Activated CD4-positive, alpha-beta T cell treated with anti-CD3 and anti-CD28 coated beads, Interleukin-2, amount 10 ng/mL, durations not matched to agents 7 days and 5 days (primary cell): ENCODE measurements around the gene GABRG3. TPM values are rescaled to one million over a fixed set of nuclear protein-coding genes. Genes with fewer than 3 reads are reported as not detected.

Source experiments
- CTCF ChIA-PET: fragments of 350-600 bp; sonication (Branson Sonifier 250); formaldehyde crosslinking; loops from one replicate; lab custom pipeline; 2021; ENCODE audit warnings: antibody characterized with exemption; lab: Charles Lee
- POLR2A ChIA-PET: fragments of 350-600 bp; sonication (Branson Sonifier 250); formaldehyde crosslinking; loops from one replicate; lab custom pipeline; 2021; ENCODE audit warnings: antibody characterized with exemption; lab: Charles Lee
- DNase-seq: peaks from one replicate; pipeline ENCODE4 v3.0.0-alpha.2; 2020
- H3K27ac Mint-ChIP-seq: one replicate; pipeline ENCODE4 v1.8.0; 2021; ENCODE audit warnings: mild to moderate bottlenecking, moderate library complexity, mixed read lengths
- H3K27me3 Mint-ChIP-seq: one replicate; pipeline ENCODE4 v1.8.0; 2021; ENCODE audit warnings: mixed read lengths
- H3K36me3 Mint-ChIP-seq: one replicate; pipeline ENCODE4 v1.8.0; 2021; ENCODE audit warnings: low read depth, mixed read lengths
- H3K4me1 Mint-ChIP-seq: one replicate; pipeline ENCODE4 v1.8.0; 2021; ENCODE audit warnings: mixed read lengths
- H3K4me3 Mint-ChIP-seq: one replicate; pipeline ENCODE4 v1.8.0; 2021; ENCODE audit warnings: mild to moderate bottlenecking, moderate library complexity, mixed read lengths
- H3K9me3 Mint-ChIP-seq: one replicate; pipeline ENCODE4 v1.8.0; 2021; ENCODE audit warnings: mixed read lengths
- total RNA-seq, 2 experiments: library from RNA; stranded (reverse); gene quantifications; one replicate each; pipeline ENCODE4 v1.2.3, GENCODE V29; 2021

Gene GABRG3
- total RNA-seq, 2 experiments from 2014 or later, result not detected

DNA sequence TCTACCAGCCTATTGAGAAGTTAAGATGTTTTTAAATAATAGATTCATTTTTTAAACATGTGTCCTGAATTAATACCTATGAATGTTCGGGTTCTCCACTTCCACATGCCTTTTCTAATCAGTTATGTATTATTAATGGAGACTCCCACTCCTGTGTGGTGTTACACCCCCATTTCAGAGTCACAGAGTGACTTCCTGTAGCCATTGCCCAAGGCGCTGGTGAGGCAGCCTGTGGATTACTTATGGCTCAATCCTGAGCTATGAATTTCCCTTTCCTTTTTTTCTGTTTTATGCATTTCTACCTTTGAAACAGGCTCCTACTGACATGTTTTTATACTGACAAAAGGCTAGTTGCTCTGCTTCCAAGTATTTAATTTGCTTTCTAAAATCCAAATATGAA, 162.3 kb downstream of the GABRG3 start:
- ChIA-PET CTCF (no interaction called here), POLR2A (no interaction called here)
- DNase-seq, result no peak
- Mint-ChIP-seq H3K9me3 (peaks cover 15% of the 10 kb centered on the region), H3K4me3 (no peak overlapping the region), H3K27ac (no peak overlapping the region), H3K27me3 (no peaks in the 10 kb centered on the region), H3K36me3 (no peaks in the 10 kb centered on the region), H3K4me1 (no peaks in the 10 kb centered on the region)

DNA sequence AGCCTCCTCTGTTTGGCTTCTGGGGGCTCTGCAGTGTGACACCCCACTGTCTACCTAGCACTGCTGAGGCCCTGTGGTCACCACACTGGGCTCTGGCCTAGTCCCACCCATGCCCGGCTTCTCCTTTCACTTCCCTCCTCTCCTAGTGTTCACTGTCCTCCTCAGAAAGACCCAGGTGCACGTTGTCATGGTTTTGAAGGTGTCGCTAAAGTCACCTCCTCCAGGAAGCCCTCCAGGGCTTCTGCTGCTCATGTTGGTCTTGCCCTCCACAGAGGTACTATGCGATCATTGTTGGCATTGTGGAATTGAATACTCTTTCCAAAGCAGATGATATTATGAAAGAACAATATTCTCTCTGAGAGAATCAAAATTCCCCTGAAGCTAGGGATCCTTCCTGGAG, 163.5 kb downstream of the GABRG3 start:
- Mint-ChIP-seq H3K4me1 (no peaks in the 10 kb centered on the region), H3K36me3 (no peaks in the 10 kb centered on the region), H3K4me3 (no peak overlapping the region), H3K9me3 (peaks cover 17% of the 10 kb centered on the region), H3K27me3 (no peaks in the 10 kb centered on the region), H3K27ac (no peak overlapping the region)
- CTCF ChIA-PET, result no interaction called here
- POLR2A ChIA-PET, result no interaction called here
- no peak for DNase-seq

DNA sequence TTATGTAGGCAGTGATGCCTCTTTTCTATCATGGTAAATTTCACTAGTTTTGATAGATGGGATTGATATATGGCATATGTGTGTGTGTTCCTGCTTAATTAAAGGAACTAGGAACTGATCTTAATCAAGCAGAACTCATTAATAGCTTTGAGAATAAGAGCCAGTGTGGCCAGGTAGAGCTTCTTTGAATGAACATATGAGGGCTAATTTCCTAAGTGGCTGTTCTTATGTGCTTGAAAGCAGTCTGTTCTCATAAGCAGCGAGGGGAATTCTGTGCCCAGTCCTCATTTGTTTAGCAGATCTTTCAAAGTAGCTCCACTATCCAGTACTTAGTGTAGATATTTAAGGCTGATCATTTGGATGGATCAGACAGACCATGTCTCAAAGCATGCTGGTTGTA, 164.2 kb downstream of the GABRG3 start:
- POLR2A ChIA-PET, result no interaction called here
- no peak overlapping the region for H3K27ac Mint-ChIP-seq
- H3K36me3 Mint-ChIP-seq, result no peaks in the 10 kb centered on the region
- no peak for DNase-seq
- H3K4me3 Mint-ChIP-seq, result no peak overlapping the region
- H3K4me1 Mint-ChIP-seq, result no peaks in the 10 kb centered on the region
- CTCF ChIA-PET, result no interaction called here
- H3K27me3 Mint-ChIP-seq, result no peaks in the 10 kb centered on the region
- H3K9me3 Mint-ChIP-seq, result peaks cover 17% of the 10 kb centered on the region

DNA sequence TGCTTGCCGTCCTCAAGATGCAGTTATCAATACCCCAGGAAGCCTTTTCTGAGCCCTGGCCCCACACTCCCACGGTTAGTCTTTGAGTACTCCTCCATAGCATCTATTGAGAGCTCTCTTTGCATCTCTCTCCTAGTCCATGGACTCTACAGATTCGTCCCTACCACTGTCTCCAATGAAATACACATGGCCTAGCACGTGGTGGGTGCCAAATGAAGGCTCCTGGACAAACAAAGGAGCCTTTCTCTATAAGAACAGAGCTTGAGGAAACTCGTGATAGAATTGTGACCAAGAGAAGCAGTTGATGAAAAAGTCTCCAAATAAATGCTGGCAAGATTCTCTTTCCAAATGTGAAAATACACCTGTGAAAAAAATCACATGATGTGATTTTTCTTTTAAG, 166.1 kb downstream of the GABRG3 start:
- H3K4me3 Mint-ChIP-seq, result no peak overlapping the region
- no peak overlapping the region for H3K27ac Mint-ChIP-seq
- H3K4me1 Mint-ChIP-seq, result no peaks in the 10 kb centered on the region
- no peaks in the 10 kb centered on the region for H3K27me3 Mint-ChIP-seq
- POLR2A ChIA-PET, result no interaction called here
- no peak for DNase-seq
- no peaks in the 10 kb centered on the region for H3K36me3 Mint-ChIP-seq
- H3K9me3 Mint-ChIP-seq, result peaks cover 18% of the 10 kb centered on the region
- CTCF ChIA-PET, result no interaction called here

DNA sequence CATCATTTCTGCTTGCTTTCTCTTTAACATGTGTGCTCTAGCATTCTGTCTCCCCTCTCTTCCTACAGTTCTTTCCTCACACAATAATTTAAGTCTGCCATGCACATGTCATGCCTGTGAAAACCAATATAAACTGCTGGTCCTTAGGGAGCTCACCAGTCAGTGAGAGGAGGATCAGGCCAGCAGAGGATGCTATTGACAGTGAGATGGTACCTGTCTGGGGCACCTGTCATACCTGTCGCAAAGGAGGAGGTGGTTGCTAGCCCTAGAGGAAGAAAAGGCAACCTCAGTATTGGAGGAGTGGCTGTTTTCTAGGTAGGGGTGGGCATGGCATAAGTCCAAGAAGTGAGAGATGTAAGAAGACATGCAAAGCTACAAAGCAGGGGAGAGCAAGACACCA, 194.6 kb downstream of the GABRG3 start:
- no peaks in the 10 kb centered on the region for H3K4me1 Mint-ChIP-seq
- H3K36me3 Mint-ChIP-seq, result no peaks in the 10 kb centered on the region
- peaks cover 12% of the 10 kb centered on the region for H3K9me3 Mint-ChIP-seq
- no peak for DNase-seq
- no peak overlapping the region for H3K27ac Mint-ChIP-seq
- ChIA-PET POLR2A (no interaction called here), CTCF (no interaction called here)
- no peaks in the 10 kb centered on the region for H3K27me3 Mint-ChIP-seq
- H3K4me3 Mint-ChIP-seq, result no peak overlapping the region

DNA sequence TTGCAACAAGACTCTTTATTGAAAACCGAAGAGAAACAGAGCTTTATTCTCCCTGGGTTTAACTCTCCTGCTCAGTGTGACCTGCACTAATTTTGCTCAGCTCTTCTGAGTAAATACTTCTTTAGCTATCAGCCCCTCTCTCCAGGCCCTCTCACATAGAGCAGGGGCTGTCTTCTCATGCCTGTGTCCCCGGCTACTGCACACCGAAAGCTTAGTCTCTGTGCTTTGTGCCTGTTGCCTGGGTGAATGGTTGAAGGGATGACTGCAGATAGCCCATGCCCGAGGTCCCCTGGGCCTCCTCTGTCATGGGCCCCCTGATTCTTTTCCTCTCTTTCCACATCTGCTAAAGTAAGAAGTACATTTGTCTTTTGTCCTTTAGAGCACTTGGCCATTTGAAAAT, 195.9 kb downstream of the GABRG3 start:
- POLR2A ChIA-PET, result no interaction called here
- Mint-ChIP-seq H3K9me3 (peaks cover 13% of the 10 kb centered on the region), H3K27me3 (no peaks in the 10 kb centered on the region), H3K4me3 (no peak overlapping the region), H3K27ac (no peak overlapping the region), H3K4me1 (no peaks in the 10 kb centered on the region), H3K36me3 (no peaks in the 10 kb centered on the region)
- DNase-seq, result no peak
- CTCF ChIA-PET, result no interaction called here

DNA sequence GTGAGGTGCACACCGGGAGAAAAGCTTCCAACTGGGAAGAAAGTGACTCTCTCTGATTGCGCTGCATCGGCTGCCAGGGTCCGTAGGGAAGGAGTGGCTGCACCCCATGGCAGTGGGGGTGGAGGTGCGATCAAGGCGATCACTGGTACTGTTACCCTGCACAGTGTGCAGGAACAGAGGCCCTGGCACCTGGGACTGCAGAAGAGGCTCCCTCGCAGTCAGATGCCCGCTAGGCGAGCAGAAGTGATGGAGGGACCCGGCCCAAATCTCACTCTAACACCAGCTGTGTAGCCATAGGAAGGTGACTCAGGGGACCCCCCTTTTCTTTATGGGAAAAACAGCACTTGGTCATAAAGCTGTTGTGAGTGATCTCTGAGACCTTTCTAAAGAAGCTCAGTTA, 196.8 kb downstream of the GABRG3 start:
- DNase-seq, result no peak
- Mint-ChIP-seq H3K4me3 (no peak overlapping the region), H3K27ac (no peak overlapping the region), H3K9me3 (peaks cover 13% of the 10 kb centered on the region), H3K36me3 (no peaks in the 10 kb centered on the region), H3K4me1 (no peaks in the 10 kb centered on the region), H3K27me3 (no peaks in the 10 kb centered on the region)
- ChIA-PET CTCF (no interaction called here), POLR2A (no interaction called here)

DNA sequence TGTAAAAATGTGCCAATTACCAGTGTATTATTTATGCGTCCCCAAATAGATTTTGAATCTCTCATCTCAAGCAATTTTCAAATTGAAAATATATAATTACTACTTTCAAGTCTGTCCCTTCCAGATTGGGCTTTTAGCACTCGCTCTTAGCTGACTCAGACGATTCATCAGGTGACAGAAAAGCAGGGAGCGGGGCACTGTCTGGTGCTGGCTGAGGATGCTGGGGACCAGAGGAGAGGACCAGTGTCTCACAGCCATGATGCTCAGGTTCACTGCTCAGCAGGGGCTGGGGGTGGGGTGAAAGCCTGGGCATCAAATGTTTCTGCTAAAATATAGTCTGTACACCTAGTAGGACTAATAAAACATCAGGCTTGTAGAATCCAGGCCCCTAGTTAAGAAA, 199.9 kb downstream of the GABRG3 start:
- Mint-ChIP-seq H3K4me1 (no peaks in the 10 kb centered on the region), H3K27ac (no peak overlapping the region), H3K9me3 (peaks cover 15% of the 10 kb centered on the region), H3K27me3 (no peaks in the 10 kb centered on the region), H3K36me3 (no peaks in the 10 kb centered on the region), H3K4me3 (no peak overlapping the region)
- CTCF ChIA-PET, result no interaction called here
- POLR2A ChIA-PET, result no interaction called here
- DNase-seq, result no peak

DNA sequence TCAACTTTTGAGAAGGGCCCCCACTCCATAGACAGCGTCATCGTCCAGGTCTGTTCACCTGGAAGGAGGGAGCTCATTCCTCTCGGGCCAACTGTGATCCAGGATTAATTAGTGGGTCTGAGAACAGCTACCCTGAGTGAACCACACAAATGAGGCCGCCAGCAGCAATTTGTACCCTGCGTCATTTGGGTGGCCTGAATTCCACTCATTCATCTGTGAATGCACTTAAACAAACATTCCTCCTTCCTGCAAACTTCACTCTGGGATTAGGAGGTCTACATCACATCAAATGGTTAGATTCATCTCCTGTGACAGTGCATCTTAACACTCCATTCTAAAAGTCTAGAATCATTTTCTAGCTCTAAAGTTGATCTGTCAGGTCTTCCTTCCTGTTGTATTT, 201.8 kb downstream of the GABRG3 start:
- peaks cover 29% of the 10 kb centered on the region for H3K9me3 Mint-ChIP-seq
- no peak overlapping the region for H3K27ac Mint-ChIP-seq
- no peaks in the 10 kb centered on the region for H3K4me1 Mint-ChIP-seq

DNA sequence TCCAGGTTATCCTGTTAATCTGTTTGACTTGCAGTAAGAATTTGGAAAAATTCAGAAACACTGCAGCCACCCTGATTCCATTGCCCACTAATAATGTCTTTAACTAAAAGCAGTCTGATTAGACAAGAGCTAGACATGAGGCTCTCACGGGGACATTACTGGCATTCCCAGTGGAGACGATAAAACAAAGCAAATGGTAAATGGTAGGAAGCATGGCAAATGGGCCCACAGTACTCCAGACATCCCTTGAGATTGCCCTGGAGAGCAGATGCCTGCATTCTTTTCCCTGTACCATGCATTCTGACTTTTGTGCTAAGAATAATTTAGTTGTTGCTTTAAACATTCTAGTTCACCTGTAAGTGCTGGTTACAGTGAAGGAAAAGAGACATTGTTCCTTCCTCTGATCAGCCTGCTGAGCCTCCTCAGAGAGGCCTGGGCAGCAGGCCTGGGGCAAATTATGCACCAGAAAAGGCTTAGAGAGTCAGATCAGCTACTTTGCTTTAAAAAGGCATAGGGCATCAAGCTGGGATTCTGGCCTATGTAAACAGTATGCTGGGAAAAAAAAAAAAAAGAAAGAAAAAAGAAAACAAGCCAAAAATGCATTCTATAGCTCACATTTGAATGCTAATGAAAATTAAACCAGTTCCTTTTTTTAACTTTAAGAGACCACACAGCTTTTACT, 204.6 kb downstream of the GABRG3 start:
- H3K27ac Mint-ChIP-seq, result no peak overlapping the region
- H3K27me3 Mint-ChIP-seq, result no peaks in the 10 kb centered on the region
- H3K4me3 Mint-ChIP-seq, result no peak overlapping the region
- H3K4me1 Mint-ChIP-seq, result no peaks in the 10 kb centered on the region
- CTCF ChIA-PET, result no interaction called here
- H3K36me3 Mint-ChIP-seq, result no peaks in the 10 kb centered on the region
- DNase-seq, result no peak
- H3K9me3 Mint-ChIP-seq, result peaks cover 48% of the 10 kb centered on the region
- POLR2A ChIA-PET, result no interaction called here

More for the DNA sequence above, 201.8 kb downstream of the GABRG3 start:
- ChIA-PET POLR2A (no interaction called here), CTCF (no interaction called here)
- no peaks in the 10 kb centered on the region for H3K36me3 Mint-ChIP-seq
- H3K4me3 Mint-ChIP-seq, result no peak overlapping the region
- no peak for DNase-seq
- H3K27me3 Mint-ChIP-seq, result no peaks in the 10 kb centered on the region

DNA sequence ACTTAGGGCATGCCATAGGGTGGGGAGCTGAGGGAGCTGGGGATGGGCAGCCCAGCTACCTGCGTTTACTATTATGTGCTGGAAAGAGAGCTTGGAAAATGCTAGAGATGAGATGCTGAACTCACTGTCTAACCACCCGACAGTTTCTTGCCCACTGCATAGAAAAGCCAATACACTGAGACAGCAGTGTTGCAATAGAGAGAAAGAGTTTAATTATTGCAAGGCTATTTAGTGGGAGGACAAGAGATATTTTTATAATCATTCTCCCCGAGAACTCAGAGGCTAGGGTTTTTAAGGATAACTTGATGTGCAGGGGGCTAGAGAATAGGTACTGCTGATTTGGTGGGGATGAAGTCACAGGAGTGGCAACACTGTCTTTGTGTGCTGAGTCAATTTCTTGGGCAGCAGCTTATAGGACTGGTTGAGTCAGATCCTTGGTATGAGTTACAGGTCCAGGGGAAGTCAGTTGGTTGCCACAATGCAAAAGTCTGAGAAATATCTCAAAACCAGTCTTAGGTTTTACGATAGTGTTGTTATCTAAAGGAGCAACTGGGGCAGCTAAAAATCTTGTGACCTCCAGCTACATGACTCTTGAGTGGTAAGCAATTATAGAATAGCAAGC, 205.9 kb downstream of the GABRG3 start:
- no peaks in the 10 kb centered on the region for H3K4me1 Mint-ChIP-seq
- no peaks in the 10 kb centered on the region for H3K27me3 Mint-ChIP-seq
- ChIA-PET POLR2A (no interaction called here), CTCF (no interaction called here)
- no peak overlapping the region for H3K27ac Mint-ChIP-seq
- no peaks in the 10 kb centered on the region for H3K36me3 Mint-ChIP-seq
- no peak for DNase-seq
- peaks cover 45% of the 10 kb centered on the region for H3K9me3 Mint-ChIP-seq
- H3K4me3 Mint-ChIP-seq, result no peak overlapping the region

DNA sequence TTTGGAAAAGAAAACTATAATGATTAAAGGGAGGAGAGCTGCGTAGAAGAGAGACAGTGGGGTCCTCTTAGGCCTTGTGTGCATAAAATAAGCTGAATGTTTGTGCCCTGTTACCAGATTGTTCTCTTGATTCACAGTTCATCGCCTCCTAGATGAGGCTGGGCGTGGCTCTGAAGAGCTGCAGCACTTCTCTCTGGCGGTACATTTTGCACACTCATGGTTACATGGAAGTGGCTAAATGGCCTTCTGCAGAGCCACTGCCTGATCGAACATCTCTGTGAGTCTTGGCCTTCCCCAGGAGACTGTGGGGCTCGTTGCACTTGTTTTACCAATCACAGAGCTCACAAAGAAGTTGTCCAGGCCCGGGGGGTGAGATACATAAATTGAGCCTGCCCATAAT, 208.8 kb downstream of the GABRG3 start:
- no peak overlapping the region for H3K4me3 Mint-ChIP-seq
- H3K27ac Mint-ChIP-seq, result no peak overlapping the region

DNA sequence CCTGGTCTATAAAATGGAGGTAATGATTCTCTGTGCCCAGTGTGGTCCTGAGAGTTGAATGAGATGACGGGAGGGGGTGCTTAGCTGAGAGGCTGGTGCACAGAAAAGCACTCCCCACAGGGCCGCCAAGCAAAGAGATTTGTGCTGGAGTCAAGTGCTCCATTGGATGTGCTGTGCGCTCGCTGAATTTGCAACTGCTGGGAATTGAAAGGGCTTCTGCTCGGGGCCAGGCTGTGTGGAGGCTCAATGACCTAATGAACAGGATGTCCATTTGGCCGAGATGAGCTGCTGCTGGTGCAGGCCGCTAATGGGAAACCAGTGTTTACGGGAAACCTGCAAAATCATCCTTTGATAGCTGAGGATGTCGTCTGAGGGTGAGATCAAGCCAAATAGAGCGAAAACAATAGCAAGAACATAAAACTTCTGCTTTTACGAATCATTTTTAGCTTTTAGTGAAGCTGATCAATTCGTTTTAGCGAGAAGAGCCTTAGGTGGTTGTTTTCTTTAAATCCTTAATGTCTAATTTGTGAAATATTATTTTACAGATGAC, 211.7 kb downstream of the GABRG3 start:
- DNase-seq, result no peak
- no peaks in the 10 kb centered on the region for H3K36me3 Mint-ChIP-seq
- H3K27me3 Mint-ChIP-seq, result no peaks in the 10 kb centered on the region
- no peak overlapping the region for H3K4me3 Mint-ChIP-seq
- no peaks in the 10 kb centered on the region for H3K4me1 Mint-ChIP-seq
- POLR2A ChIA-PET, result no interaction called here
- CTCF ChIA-PET, result no interaction called here
- peaks cover 31% of the 10 kb centered on the region for H3K9me3 Mint-ChIP-seq
- no peak overlapping the region for H3K27ac Mint-ChIP-seq

More for the DNA sequence above, 208.8 kb downstream of the GABRG3 start:
- ChIA-PET CTCF (no interaction called here), POLR2A (no interaction called here)
- no peaks in the 10 kb centered on the region for H3K36me3 Mint-ChIP-seq
- no peaks in the 10 kb centered on the region for H3K27me3 Mint-ChIP-seq
- no peak for DNase-seq
- H3K9me3 Mint-ChIP-seq, result peaks cover 36% of the 10 kb centered on the region
- no peaks in the 10 kb centered on the region for H3K4me1 Mint-ChIP-seq

DNA sequence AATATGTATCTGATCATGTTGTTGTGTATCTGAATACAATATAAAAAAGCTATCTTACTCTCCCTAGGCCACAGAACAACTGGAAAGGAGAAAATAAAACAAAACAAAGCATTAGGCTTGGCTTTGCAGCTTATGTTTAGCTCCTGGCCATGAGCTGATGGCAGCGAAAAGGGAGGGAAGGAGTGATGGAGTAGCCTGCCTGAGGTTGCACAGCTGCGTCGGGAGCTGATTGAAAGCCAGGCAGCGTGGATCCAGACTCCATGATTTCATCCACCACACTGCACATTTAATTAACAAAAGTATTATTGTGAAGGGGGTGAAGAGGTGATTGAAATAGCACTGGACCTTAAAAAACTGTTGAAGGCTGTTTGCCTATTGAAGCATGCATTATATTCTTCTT, 212.2 kb downstream of the GABRG3 start:
- ChIA-PET CTCF (no interaction called here), POLR2A (no interaction called here)
- peaks cover 30% of the 10 kb centered on the region for H3K9me3 Mint-ChIP-seq
- H3K4me3 Mint-ChIP-seq, result no peak overlapping the region
- DNase-seq, result no peak
- no peaks in the 10 kb centered on the region for H3K36me3 Mint-ChIP-seq
- no peak overlapping the region for H3K27ac Mint-ChIP-seq
- no peaks in the 10 kb centered on the region for H3K4me1 Mint-ChIP-seq
- no peaks in the 10 kb centered on the region for H3K27me3 Mint-ChIP-seq
